Measurements from ENCODE around the gene RBM27.
"Not testable (repeated sequence)": the region's sequence is repeated elsewhere in the genome, so short reads cannot be mapped to it uniquely, and the experiment has no call there.

Gene RBM27

GRCh38 chr5:146203011-146203871 is at the start of gene RBM27:
Gene RBM27, plus strand, starts transcription at chr5:146203605. Its CDS starts 161 bp downstream, at chr5:146203766.
- peak; percentile 100 for DNase-seq

GRCh38 chr5:146158255-146158654 is 45.1 kb upstream of the RBM27 start:
- no peak for DNase-seq

GRCh38 chr5:146164382-146164781 is 39.0 kb upstream of the RBM27 start:
- DNase-seq = no peak

GRCh38 chr5:146165460-146165859 is 37.9 kb upstream of the RBM27 start:
- DNase-seq = no peak

- DNase-seq = no peak
Observed at GRCh38 chr5:146165903-146166302, 37.5 kb upstream of the RBM27 start.

GRCh38 chr5:146169076-146169475 is 34.3 kb upstream of the RBM27 start:
- no peak for DNase-seq

- not testable (repeated sequence) for DNase-seq
Observed at GRCh38 chr5:146173049-146173448, 30.4 kb upstream of the RBM27 start.

- no peak for DNase-seq
Observed at GRCh38 chr5:146173597-146173996, 29.8 kb upstream of the RBM27 start.

- no peak for DNase-seq
Observed at GRCh38 chr5:146176805-146177204, 26.6 kb upstream of the RBM27 start.

GRCh38 chr5:146179696-146180095 is 23.7 kb upstream of the RBM27 start:
- DNase-seq = peak; percentile 10

GRCh38 chr5:146183403-146183802 is 20.0 kb upstream of the RBM27 start:
- DNase-seq = not testable (repeated sequence)

GRCh38 chr5:146185161-146185560 is 18.2 kb upstream of the RBM27 start:
- peak; percentile 39 for DNase-seq

GRCh38 chr5:146188358-146188757 is 15.0 kb upstream of the RBM27 start:
- no peak for DNase-seq

GRCh38 chr5:146192571-146193043 is 10.8 kb upstream of the RBM27 start:
- no peak for DNase-seq

- DNase-seq = no peak
Observed at GRCh38 chr5:146193285-146193684, 10.1 kb upstream of the RBM27 start.

- not testable (repeated sequence) for DNase-seq
Observed at GRCh38 chr5:146194997-146195396, 8.4 kb upstream of the RBM27 start.

GRCh38 chr5:146196459-146197048 is 6.9 kb upstream of the RBM27 start:
- no peak for DNase-seq

- peak; percentile 53 for DNase-seq
Observed at GRCh38 chr5:146199176-146199815, 4.1 kb upstream of the RBM27 start.

- not testable (repeated sequence) for DNase-seq
Observed at GRCh38 chr5:146201795-146202194, 1.6 kb upstream of the RBM27 start.

GRCh38 chr5:146203872-146204192 is 427 bp downstream of the RBM27 start:
- no peak for DNase-seq

- no peak for DNase-seq
Observed at GRCh38 chr5:146205499-146206202, 2.2 kb downstream of the RBM27 start.

- DNase-seq = no peak
Observed at GRCh38 chr5:146206257-146206656, 2.9 kb downstream of the RBM27 start.

GRCh38 chr5:146208916-146209522 is 5.6 kb downstream of the RBM27 start:
- no peak for DNase-seq

All from GF-D8 (cell line).